Measurements from ENCODE around the gene FNDC3B. TPM values are rescaled to one million over a fixed set of nuclear protein-coding genes. Genes with fewer than 3 reads are reported as not detected.

Gene FNDC3B
- total and polyA plus RNA-seq, 4 donors: 13.3 to 175 (median 100) TPM

- no peak for TF ChIP-seq CTCF (IDR thresholded peaks at IDR 0.05; ENCODE audit: control extremely low read depth, extremely low read depth)
- ATAC-seq (ENCODE audit: insufficient read depth, low FRiP score) (peak; percentile 51), DNase-seq (peak; percentile 65 to 91 (median 89))
- H3K4me1 ChIP-seq (ENCODE audit: control insufficient read depth in 5 of 5, insufficient read depth in 5 of 5, low read length in 5 of 5): peaks cover 4 to 58% (median 19%) of the 10 kb centered on the region in 5 donors
- no peak overlapping the region for H3K9ac ChIP-seq (ENCODE audit: insufficient read depth in 1 of 2, low read length in 2 of 2)
- peak overlapping the region in 1 of 2 donors; percentile 92 for H3K27ac ChIP-seq (ENCODE audit: low read depth in 1 of 2, low read length in 1 of 2)
- no peak overlapping the region for H3K4me3 ChIP-seq
- H3K36me3 ChIP-seq (ENCODE audit: control insufficient read depth in 4 of 4, insufficient read depth in 4 of 4, low read length in 4 of 4): no peaks in the 10 kb centered on the region
- no peaks in the 10 kb centered on the region for H3K9me3 ChIP-seq (ENCODE audit: control insufficient read depth in 4 of 4, insufficient read depth in 3 of 4, low read length in 3 of 4)
- H3K27me3 ChIP-seq (ENCODE audit: control insufficient read depth in 3 of 3, insufficient read depth in 3 of 3, low read length in 2 of 3): no peaks in the 10 kb centered on the region
- WGBS, 2 donors: 12 to 17% methylated on average over 3 of the region's 3 CpGs
Measured at GRCh38 chr3:172201870-172202236, 162.5 kb downstream of the FNDC3B start.

- no peak for ATAC-seq (ENCODE audit: insufficient read depth, low FRiP score)
Measured at GRCh38 chr3:172202797-172203196, 163.4 kb downstream of the FNDC3B start.

GRCh38 chr3:172203522-172204258, 164.3 kb downstream of the FNDC3B start:
- peak overlapping the region in 1 of 2 donors; percentile 29 for H3K27ac ChIP-seq (ENCODE audit: low read depth in 1 of 2, low read length in 1 of 2)

More at GRCh38 chr3:172202797-172203196, 163.4 kb downstream of the FNDC3B start:
- TF ChIP-seq CTCF (IDR thresholded peaks at IDR 0.05; ENCODE audit: control extremely low read depth, extremely low read depth): no peak
- Histone ChIP-seq H3K36me3 (ENCODE audit: control insufficient read depth in 4 of 4, insufficient read depth in 4 of 4, low read length in 4 of 4) (no peaks in the 10 kb centered on the region), H3K9me3 (ENCODE audit: control insufficient read depth in 4 of 4, insufficient read depth in 3 of 4, low read length in 3 of 4) (no peaks in the 10 kb centered on the region), H3K27ac (ENCODE audit: low read depth in 1 of 2, low read length in 1 of 2) (peak overlapping the region in 1 of 2 donors; percentile 92), H3K4me3 (no peak overlapping the region), H3K9ac (ENCODE audit: insufficient read depth in 1 of 2, low read length in 2 of 2) (no peak overlapping the region), H3K4me1 (ENCODE audit: control insufficient read depth in 5 of 5, insufficient read depth in 5 of 5, low read length in 5 of 5) (peaks cover 4 to 54% (median 19%) of the 10 kb centered on the region in 5 donors), H3K27me3 (ENCODE audit: control insufficient read depth in 3 of 3, insufficient read depth in 3 of 3, low read length in 2 of 3) (no peaks in the 10 kb centered on the region)
- DNase-seq: no peak
- WGBS, 2 donors: 94 to 95% methylated on average over 3 of the region's 3 CpGs

More at GRCh38 chr3:172203522-172204258, 164.3 kb downstream of the FNDC3B start:
- Histone ChIP-seq H3K27me3 (ENCODE audit: control insufficient read depth in 3 of 3, insufficient read depth in 3 of 3, low read length in 2 of 3) (no peaks in the 10 kb centered on the region), H3K9ac (ENCODE audit: insufficient read depth in 1 of 2, low read length in 2 of 2) (no peak overlapping the region), H3K36me3 (ENCODE audit: control insufficient read depth in 4 of 4, insufficient read depth in 4 of 4, low read length in 4 of 4) (no peaks in the 10 kb centered on the region), H3K9me3 (ENCODE audit: control insufficient read depth in 4 of 4, insufficient read depth in 3 of 4, low read length in 3 of 4) (no peaks in the 10 kb centered on the region), H3K4me1 (ENCODE audit: control insufficient read depth in 5 of 5, insufficient read depth in 5 of 5, low read length in 5 of 5) (peaks cover 6 to 54% (median 19%) of the 10 kb centered on the region in 5 donors), H3K4me3 (no peak overlapping the region)
- DNase-seq: peak; percentile 32 to 47 (median 46)
- no peak for TF ChIP-seq CTCF (IDR thresholded peaks at IDR 0.05; ENCODE audit: control extremely low read depth, extremely low read depth)
- ATAC-seq (ENCODE audit: insufficient read depth, low FRiP score): peak; percentile 43
- 64 to 80% methylated on average over 9 of the region's 9 CpGs for WGBS, 2 donors

All from lung (tissue), 12 donors.